K562 (cell line): ENCODE results near the gene AP3M1. TPM values are rescaled to one million over a fixed set of nuclear protein-coding genes. Genes with fewer than 3 reads are reported as not detected.

Experiments used
- ATAC-seq: fragments of 200-7000 bp; cut with Tn5 transposase; 3 replicates; pipeline ENCODE4 v1.9.1; 2020; ENCODE audit warnings: moderate library complexity
- BruUV-seq: library from RNA; stranded (reverse); fragments of 400-500 nt; replicated peaks from 2 replicates; lab custom pipeline; 2021; lab: Mats Ljungman, UMichigan
- CTCF ChIA-PET: fragments of 300-600 bp; formaldehyde crosslinking; extraction: SDS; loops from one replicate; lab custom pipeline; 2021; ENCODE audit warnings: low intra/inter-chr PET ratio; lab: Yijun Ruan, JAX
- POLR2A ChIA-PET: fragments of 300-600, 350-650 bp; sonication (Branson Sonifier 250); formaldehyde crosslinking; extraction: SDS; loops from one replicate; lab custom pipeline; 2021; ENCODE audit warnings: antibody characterized with exemption, inconsistent platforms; lab: Yijun Ruan, JAX
- DNase-seq, 4 experiments: peaks; one replicate each; pipeline versions ENCODE4 v3.0.0 to v3.0.0-alpha.2; 2011 to 2018; ENCODE audit warnings: low spot score in 3 of 4, mixed read lengths in 3 of 4; ENCODE audit errors: extremely low read depth in 1 of 4
- FAIRE-seq: peaks from 2 replicates; lab custom pipeline; 2011; peaks lifted over from hg19 to GRCh38; lab: Jason Lieb, UNC
- H2AFZ ChIP-seq: 2 replicates; pipeline ENCODE4 v1.6.0; 2011; ENCODE audit warnings: low read depth, low read length, control low read depth, inconsistent platforms
- H3K27ac ChIP-seq: fragments of 200-600 bp; 3 replicates; pipeline ENCODE4 v1.8.0; 2011; ENCODE audit warnings: low read depth, mild to moderate bottlenecking, control low read depth, inconsistent platforms, low read length, moderate library complexity, mixed read lengths; ENCODE audit errors: extremely low read depth
- H3K27me3 ChIP-seq, 2 experiments: fragments of 300-600 bp in 1 of 2; 2 replicates in 1 of 2; 3 replicates in 1 of 2; pipeline versions ENCODE4 v1.6.0 to v1.8.0; 2011; ENCODE audit warnings: inconsistent platforms in 2 of 2, low read length in 2 of 2, mild to moderate bottlenecking in 1 of 2, mixed read lengths in 1 of 2, moderate library complexity in 1 of 2; ENCODE audit not compliant: control insufficient read depth in 2 of 2, insufficient read depth in 2 of 2
- H3K36me3 ChIP-seq: fragments of 300-600 bp; 3 replicates; pipeline ENCODE4 v1.8.0; 2011; ENCODE audit warnings: mild to moderate bottlenecking, low read length, inconsistent platforms; ENCODE audit not compliant: control insufficient read depth, insufficient read depth
- H3K4me1 ChIP-seq, 2 experiments: fragments of 200-600 bp in 1 of 2; replicated peaks in 1 of 2; 2 replicates in 1 of 2; 3 replicates in 1 of 2; pipeline versions ENCODE4 v1.5.1 to v1.8.0; 2011; ENCODE audit warnings: inconsistent platforms in 2 of 2, low read length in 2 of 2, mild to moderate bottlenecking in 1 of 2, mixed read lengths in 1 of 2, moderate library complexity in 1 of 2; ENCODE audit not compliant: control insufficient read depth in 2 of 2, insufficient read depth in 2 of 2
- H3K4me2 ChIP-seq: 2 replicates; pipeline ENCODE4 v1.6.1; 2011; ENCODE audit warnings: low read length, control low read depth, inconsistent platforms, mixed read lengths; ENCODE audit not compliant: insufficient read depth
- H3K4me3 ChIP-seq: fragments of 200-600 bp; sonication (generic), shearing (Covaris generic); 2 replicates; pipeline ENCODE4 v1.5.1; 2016; ENCODE audit warnings: control low read depth, inconsistent platforms
- H3K79me2 ChIP-seq: fragments of 200-600 bp; 3 replicates; pipeline ENCODE4 v1.8.0; 2011; ENCODE audit warnings: low read length, inconsistent platforms; ENCODE audit not compliant: control insufficient read depth, insufficient read depth
- H3K9ac ChIP-seq, 2 experiments: 2 replicates each; pipeline versions ENCODE4 v1.6.0 to v1.6.1; 2011; ENCODE audit warnings: low read depth in 2 of 2, low read length in 2 of 2, control low read depth in 1 of 2, inconsistent platforms in 1 of 2, mild to moderate bottlenecking in 1 of 2, mixed read lengths in 1 of 2; ENCODE audit not compliant: insufficient read depth in 1 of 2
- H3K9me1 ChIP-seq: one replicate; pipeline ENCODE4 v1.6.0; 2011; ENCODE audit warnings: inconsistent platforms, mild to moderate bottlenecking, low read length, moderate library complexity; ENCODE audit not compliant: control insufficient read depth, insufficient read depth
- H3K9me3 ChIP-seq: replicated peaks from 2 replicates; pipeline ENCODE4 v1.5.1; 2011; ENCODE audit warnings: low read depth, low read length, inconsistent platforms; ENCODE audit not compliant: control insufficient read depth, insufficient read depth
- H4K20me1 ChIP-seq: replicated peaks from 2 replicates; pipeline ENCODE4 v1.6.1; 2011; ENCODE audit warnings: low read length, inconsistent platforms, mixed read lengths; ENCODE audit not compliant: control insufficient read depth, insufficient read depth
- ARID1B ChIP-seq: fragments of 450-650 bp; IDR thresholded peaks from 2 replicates; pipeline ENCODE4 v1.6.1; 2016; ENCODE audit warnings: antibody characterized with exemption, mild to moderate bottlenecking, inconsistent platforms
- BHLHE40 ChIP-seq: IDR thresholded peaks from 2 replicates; pipeline ENCODE4 v1.6.1; 2011; ENCODE audit warnings: low read length, improper control_type of control experiment
- CHD1 ChIP-seq: fragments of 200-600 bp; sonication (generic); IDR thresholded peaks from one replicate; pipeline ENCODE4 v1.6.1; 2012; ENCODE audit warnings: mild to moderate bottlenecking, moderate library complexity, low read length, inconsistent platforms
- CLOCK ChIP-seq: fragments of 250-450 bp; sonication (Bioruptor Pico); IDR thresholded peaks from 2 replicates; pipeline ENCODE4 v1.4.0; 2020; ENCODE audit warnings: mild to moderate bottlenecking, moderate library complexity, borderline replicate concordance
- E2F5 ChIP-seq: sonication (generic); formaldehyde crosslinking; IDR thresholded peaks from 2 replicates; pipeline ENCODE4 v1.8.0; 2022; ENCODE audit warnings: mild to moderate bottlenecking, missing genetic modification reagents
- FOXA3 ChIP-seq, 2 experiments: fragments of 450-650 bp in 1 of 2; sonication (generic) in 1 of 2; formaldehyde crosslinking; IDR thresholded peaks in 1 of 2; conservative IDR thresholded peaks in 1 of 2; 2 replicates each; pipeline versions ENCODE4 v1.4.0 to v1.8.0; 2020 to 2022; ENCODE audit warnings: mild to moderate bottlenecking in 2 of 2, missing genetic modification reagents in 1 of 2
- SMAD4 ChIP-seq: fragments of 250-450 bp; sonication (Bioruptor Pico); conservative IDR thresholded peaks from 2 replicates; pipeline ENCODE4 v1.8.0; 2021; ENCODE audit warnings: inconsistent platforms, mild to moderate bottlenecking, moderate library complexity
- TAF7 ChIP-seq: fragments of 450-650 bp; IDR thresholded peaks from 2 replicates; pipeline ENCODE4 v1.6.1; 2016; ENCODE audit warnings: missing genetic modification characterization, missing compliant biosample characterization
- ZBTB17 ChIP-seq: fragments of 450-650 bp; formaldehyde crosslinking; IDR thresholded peaks from 2 replicates; pipeline ENCODE4 v1.4.0; 2020; ENCODE audit warnings: mild to moderate bottlenecking
- ZC3H4 ChIP-seq: sonication (generic); formaldehyde crosslinking; IDR thresholded peaks from 2 replicates; pipeline ENCODE4 v1.9.0; 2021; ENCODE audit warnings: missing genetic modification reagents, borderline replicate concordance
- ZNF175 ChIP-seq: fragments of 200-800 bp; sonication (Bioruptor generic); IDR thresholded peaks from 2 replicates; pipeline ENCODE4 v1.6.1; 2016; ENCODE audit warnings: low read depth, mild to moderate bottlenecking, missing genetic modification characterization, missing compliant biosample characterization
- ZNF592 ChIP-seq: fragments of 450-650 bp; IDR thresholded peaks from 2 replicates; pipeline ENCODE4 v1.6.1; 2017; ENCODE audit warnings: antibody characterized with exemption, mild to moderate bottlenecking
- WGBS: fragments of 100-300 bp; shearing (Covaris generic); methylation state at CpG from one replicate; pipeline ENCODE4 v1.1.6; 2016; ENCODE audit warnings: low coverage, mixed read lengths; ENCODE audit not compliant: insufficient coverage; ENCODE audit errors: missing lambda C conversion rate; 5-methylcytosine and 5-hydroxymethylcytosine counted together
- in situ Hi-C: fragments of 300-500 bp; cut with MboI; formaldehyde crosslinking; loops from 4 replicates; pipeline ENCODE4 v1.15.0; 2018; ENCODE audit warnings: inconsistent platforms, mixed read lengths
- intact Hi-C: fragments of 100-400 bp; cut with micrococcal nuclease; formaldehyde crosslinking; loops from 2 replicates; pipeline ENCODE4 v1.14.2; 2022
- polyA plus RNA-seq, 8 experiments: library from polyadenylated mRNA; depleted of rRNA in 4 of 8; stranded (reverse) in 5 of 8; unstranded in 3 of 8; fragments of >200 nt; fragmentation: Nextera tagmentation in 2 of 8; fragmentation: Illumina TruSeq in 1 of 8; extraction: Ambion mirVana in 2 of 8; extraction: Trizol in 1 of 8; gene quantifications; 2 replicates each; pipeline versions ENCODE4 v1.2.1 to v1.2.3, GENCODE V29; 2011 to 2014; ENCODE audit warnings: inconsistent platforms in 1 of 8, missing spikeins in 1 of 8
- total RNA-seq, 7 experiments: library from RNA; depleted of rRNA in 6 of 7; stranded (reverse); fragments of >200 nt in 6 of 7; fragmentation: Illumina TruSeq in 2 of 7; extraction: Trizol in 2 of 7; gene quantifications; 2 replicates each; pipeline versions ENCODE4 v1.2.1 to v1.2.3, GENCODE V29; 2011 to 2021; ENCODE audit warnings: low replicate concordance in 1 of 7

AP3M1 gene
- total and polyA plus RNA-seq, 9 of the 15 experiments (the other 6 are each of a cell fraction or from before 2014, with no cell fraction given), result 44.3 to 135 (median 67.6) TPM

- intact Hi-C loops, result loop anchor here (2.0 kb wide), 1 partner anchor 26 kb away; the partner anchor contains the start of genes ADK and AP3M1
- DNase-seq, result peak; percentile 95 to 97 (median 97)
- peak; percentile 94 for TF ChIP-seq CHD1
- peak; percentile 99 for TF ChIP-seq ZNF592
- TF ChIP-seq ZNF175, result peak; percentile 39; the same call in 1 of the 2 replicates
- TF ChIP-seq ARID1B, result peak; percentile 21; the same call in 1 of the 2 replicates
- TF ChIP-seq BHLHE40, result peak; percentile 97
- peak; percentile 69 for TF ChIP-seq TAF7 (tag)
- peak; percentile 96 for TF ChIP-seq SMAD4 (CRISPR knock-in tag)
- peak in 1 of 2 experiments; percentile 86; a peak in 2 of 4 replicates for TF ChIP-seq FOXA3 (CRISPR knock-in tag; conservative IDR thresholded peaks at IDR 0.05 in 1 of 2, IDR thresholded peaks at IDR 0.05 in 1 of 2)
- peak; percentile 82 for TF ChIP-seq E2F5 (CRISPR knock-in tag)
- TF ChIP-seq ZBTB17 (CRISPR knock-in tag), result peak; percentile 90
- peak; percentile 88; the same call in 1 of the 2 replicates for TF ChIP-seq ZC3H4 (CRISPR knock-in tag)
- TF ChIP-seq CLOCK (CRISPR knock-in tag), result 0 out of 2 replicates have a peak, but pooled peaks have one; percentile 61
Observed at GRCh38 chr10:74176380-74177139, 25.9 kb upstream of the AP3M1 start.

More at GRCh38 chr10:74176380-74177139, 25.9 kb upstream of the AP3M1 start:
- peak; percentile 65 for FAIRE-seq
- no peaks in the 10 kb centered on the region for H3K9me1 ChIP-seq
- peaks cover 13 to 17% of the 10 kb centered on the region in 2 experiments; a peak in 4 of 5 replicates for H3K4me1 ChIP-seq
- H3K4me3 ChIP-seq, result peak overlapping the region; percentile 73
- peak overlapping the region; percentile 93 for H3K27ac ChIP-seq
- H3K9ac ChIP-seq, result peak overlapping the region; percentile 95 to 98
- no peaks in the 10 kb centered on the region for H4K20me1 ChIP-seq
- H3K4me2 ChIP-seq, result peak overlapping the region; percentile 99
- peaks cover 6% of the 10 kb centered on the region; the same call in 1 of the 3 replicates for H3K36me3 ChIP-seq
- no peaks in the 10 kb centered on the region for H3K9me3 ChIP-seq
- WGBS, result under 1% methylated on average over 72 of the region's 72 CpGs
- peak overlapping the region; percentile 98 for H2AFZ ChIP-seq
- peaks cover 52% of the 10 kb centered on the region for H3K79me2 ChIP-seq
- in situ Hi-C loops, result no loop called here
- ChIA-PET CTCF (no interaction called here), POLR2A (interaction anchor here (0.6 to 3.4 kb wide), 15 partner anchors 9 to 1546 kb away, joined by 3 to 43 read pairs (median 4); partner anchors contain the start of genes ADK and AP3M1)
- peak; percentile 93 for ATAC-seq
- no TSS peak for BruUV-seq
- no peaks in the 10 kb centered on the region for H3K27me3 ChIP-seq
